ENCODE measurements around the gene P3H2.

- TF ChIP-seq POLR2AphosphoS5 (IDR thresholded peaks at IDR 0.05; ENCODE audit: low read depth, low read length) (no peak), REST (IDR thresholded peaks at IDR 0.05; ENCODE audit: insufficient read depth in 1 of 2, low read depth in 2 of 2, low read length in 2 of 2) (no peak), TAF1 (IDR thresholded peaks at IDR 0.05; ENCODE audit: borderline replicate concordance, insufficient read depth, low read length) (no peak)
Measured at GRCh38 chr3:190159902-190160435, 39.3 kb upstream of the P3H2 start.

Measured in PFSK-1 (cell line).